Skin epidermis (tissue), 12 donors: ENCODE data around the gene PARD3B.

Source experiments
- H3K27ac ChIP-seq, 21 experiments: fragments of 200-600 bp; sonication (generic) in 11 of 21; one replicate each; pipeline ENCODE4 v1.5.0; 2020; ENCODE audit warnings: mild to moderate bottlenecking in 3 of 21, inconsistent platforms in 2 of 21, moderate library complexity in 2 of 21
- H3K4me3 ChIP-seq, 7 experiments: fragments of 200-600 bp; sonication (generic) in 2 of 7; one replicate each; pipeline ENCODE4 v1.5.0; 2020; ENCODE audit warnings: inconsistent platforms in 2 of 7, mild to moderate bottlenecking in 2 of 7, moderate library complexity in 1 of 7

The PARD3B gene

GRCh38 chr2:205060269-205060668, 515.0 kb downstream of the PARD3B start:
- no peak overlapping the region for H3K4me3 ChIP-seq
- no peak overlapping the region for H3K27ac ChIP-seq

- no peak overlapping the region for H3K4me3 ChIP-seq
- no peak overlapping the region for H3K27ac ChIP-seq
Observed at GRCh38 chr2:205066081-205066480, 520.8 kb downstream of the PARD3B start.

GRCh38 chr2:205069928-205070327, 524.7 kb downstream of the PARD3B start:
- Histone ChIP-seq H3K27ac (no peak overlapping the region), H3K4me3 (no peak overlapping the region)

GRCh38 chr2:205070889-205071288, 525.6 kb downstream of the PARD3B start:
- Histone ChIP-seq H3K27ac (no peak overlapping the region), H3K4me3 (no peak overlapping the region)

DNA sequence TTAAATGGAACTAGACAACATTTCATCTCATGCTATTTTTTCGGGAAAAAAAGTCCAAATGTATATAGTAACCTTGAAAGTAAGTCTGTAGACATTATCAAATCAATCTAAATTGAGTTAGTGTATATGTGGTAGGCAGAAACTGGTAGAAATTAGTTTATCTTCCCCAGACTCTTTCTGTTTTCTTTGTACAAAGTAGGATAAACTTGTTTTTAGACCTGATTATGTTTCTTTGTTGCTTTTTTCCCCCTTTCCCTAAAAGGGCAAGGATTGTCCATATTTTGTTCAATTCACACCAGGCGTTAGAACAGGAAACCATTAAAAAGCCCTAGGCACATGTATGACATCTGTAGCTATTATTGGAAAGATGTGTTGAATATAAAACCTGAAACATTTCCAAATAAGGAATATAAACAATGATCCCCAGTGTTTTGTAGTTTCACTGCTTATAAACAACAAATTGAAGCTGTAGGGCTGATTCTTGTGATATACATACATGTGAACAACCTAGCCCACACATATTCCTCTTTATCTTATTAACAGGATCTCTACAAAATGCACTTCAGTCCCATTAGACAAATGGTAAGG, 528.3 kb downstream of the PARD3B start:
- H3K27ac ChIP-seq: no peak overlapping the region
- H3K4me3 ChIP-seq: no peak overlapping the region

GRCh38 chr2:205076405-205076804, 531.1 kb downstream of the PARD3B start:
- no peak overlapping the region for H3K4me3 ChIP-seq
- no peak overlapping the region for H3K27ac ChIP-seq

GRCh38 chr2:205077159-205077558, 531.9 kb downstream of the PARD3B start:
- no peak overlapping the region for H3K27ac ChIP-seq
- H3K4me3 ChIP-seq: no peak overlapping the region

GRCh38 chr2:205078762-205079161, 533.5 kb downstream of the PARD3B start:
- Histone ChIP-seq H3K4me3 (no peak overlapping the region), H3K27ac (no peak overlapping the region)

- no peak overlapping the region for H3K27ac ChIP-seq
Observed at GRCh38 chr2:205079173-205079572, 533.9 kb downstream of the PARD3B start.

GRCh38 chr2:205086662-205087061, 541.4 kb downstream of the PARD3B start:
- H3K27ac ChIP-seq: no peak overlapping the region
- no peak overlapping the region for H3K4me3 ChIP-seq

More at GRCh38 chr2:205079173-205079572, 533.9 kb downstream of the PARD3B start:
- no peak overlapping the region for H3K4me3 ChIP-seq

- Histone ChIP-seq H3K27ac (no peak overlapping the region), H3K4me3 (no peak overlapping the region)
Observed at GRCh38 chr2:205087862-205088261, 542.6 kb downstream of the PARD3B start.

GRCh38 chr2:205089958-205090357, 544.7 kb downstream of the PARD3B start:
- H3K4me3 ChIP-seq: no peak overlapping the region
- no peak overlapping the region for H3K27ac ChIP-seq

DNA sequence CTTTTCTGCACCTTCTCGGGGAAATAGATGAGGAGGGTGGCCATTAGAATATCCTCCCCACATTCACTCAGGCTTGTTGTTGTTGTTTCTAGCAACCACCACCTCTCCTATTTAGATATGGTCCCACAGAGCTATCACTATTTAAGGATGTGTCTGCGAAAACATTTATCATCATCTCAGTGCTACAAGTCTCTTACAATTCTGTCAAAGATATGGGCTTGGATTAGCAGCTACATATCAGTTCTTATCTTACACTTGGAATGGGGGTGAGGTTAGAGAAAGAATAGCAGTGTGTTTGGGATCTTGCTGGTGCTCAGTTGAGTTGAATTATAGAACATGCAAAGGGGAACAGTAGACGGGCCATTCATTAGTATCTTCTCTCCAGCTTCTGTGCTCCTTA, 546.1 kb downstream of the PARD3B start:
- H3K4me3 ChIP-seq: no peak overlapping the region
- no peak overlapping the region for H3K27ac ChIP-seq

DNA sequence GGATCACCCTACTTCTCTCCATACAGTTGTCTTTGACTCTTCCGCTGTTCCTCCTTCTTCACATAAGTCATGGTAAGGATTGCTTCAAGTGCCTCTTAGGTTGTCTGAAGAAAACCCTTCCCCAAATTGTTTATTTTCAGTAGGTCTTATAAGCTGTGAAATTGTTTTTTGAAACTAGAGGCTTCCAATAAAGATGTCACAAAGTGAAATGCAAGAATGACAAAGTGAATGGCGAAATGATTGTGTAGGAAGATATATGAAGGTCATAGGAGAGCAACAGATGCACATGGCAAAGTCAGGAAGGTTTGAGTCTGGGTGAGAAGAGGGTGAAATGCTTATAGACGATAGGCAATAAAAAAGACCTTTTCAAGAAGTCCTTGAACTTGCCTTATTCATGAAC, 548.8 kb downstream of the PARD3B start:
- no peak overlapping the region for H3K4me3 ChIP-seq
- H3K27ac ChIP-seq: no peak overlapping the region

DNA sequence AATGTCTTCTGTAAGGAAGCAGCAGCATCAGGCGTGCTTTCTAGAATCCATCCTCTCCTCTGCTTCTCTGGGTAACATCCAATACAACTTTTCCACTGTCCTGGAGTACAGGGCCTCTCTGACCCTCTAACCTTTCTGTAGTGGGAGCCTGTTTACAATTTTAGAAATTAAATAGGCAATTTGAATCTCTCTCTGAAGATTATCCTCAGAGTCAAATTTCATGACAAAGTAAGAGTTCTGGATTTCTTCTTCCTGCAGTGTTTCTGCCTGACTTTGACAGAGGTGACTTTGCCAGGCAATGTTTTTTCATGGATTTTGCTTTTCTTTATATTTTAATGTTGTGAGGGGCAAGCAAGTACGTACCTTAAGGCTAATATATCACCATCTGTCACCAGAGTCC, 558.4 kb downstream of the PARD3B start:
- Histone ChIP-seq H3K4me3 (no peak overlapping the region), H3K27ac (no peak overlapping the region)

DNA sequence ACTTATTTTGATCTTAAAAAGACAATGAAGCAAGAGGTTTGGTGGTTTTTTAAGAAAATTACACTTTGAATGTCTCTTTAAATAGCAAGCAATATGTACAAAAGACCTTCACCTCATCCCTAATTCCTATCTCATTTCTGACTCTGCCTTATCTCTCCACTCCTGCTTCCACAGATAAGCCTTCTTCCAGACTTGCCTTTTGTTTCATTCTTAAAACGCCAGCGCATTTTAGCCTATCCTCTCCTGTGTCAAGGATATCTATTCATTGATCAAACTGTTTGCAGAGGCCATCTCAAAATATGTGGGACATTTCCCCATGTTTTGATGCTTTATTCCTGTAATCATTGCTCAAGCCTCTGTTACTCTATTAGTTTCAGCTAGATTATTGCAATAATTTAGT, 562.5 kb downstream of the PARD3B start:
- no peak overlapping the region for H3K27ac ChIP-seq
- H3K4me3 ChIP-seq: no peak overlapping the region

GRCh38 chr2:205115511-205115910, 570.2 kb downstream of the PARD3B start:
- Histone ChIP-seq H3K4me3 (no peak overlapping the region), H3K27ac (no peak overlapping the region)

DNA sequence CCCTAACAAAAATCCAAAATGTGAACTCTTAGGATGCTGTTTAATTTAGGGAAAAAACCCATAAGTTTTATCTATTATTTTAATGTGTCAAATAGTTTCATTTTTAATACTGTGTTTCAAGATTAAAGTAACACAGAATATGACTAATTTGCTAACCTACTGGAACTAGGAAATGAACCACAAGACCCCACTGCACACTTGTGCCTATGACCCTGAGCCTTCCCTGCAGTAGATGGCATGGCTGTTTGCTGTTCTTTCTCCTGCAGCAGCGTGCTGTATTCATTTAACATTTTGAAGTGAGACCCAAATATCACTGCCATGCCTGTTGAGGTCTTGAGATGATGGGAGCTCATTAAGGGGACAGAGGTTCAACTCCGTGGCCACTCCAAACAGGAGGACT, 571.9 kb downstream of the PARD3B start:
- Histone ChIP-seq H3K27ac (no peak overlapping the region), H3K4me3 (no peak overlapping the region)

- H3K4me3 ChIP-seq: no peak overlapping the region
- H3K27ac ChIP-seq: no peak overlapping the region
Observed at GRCh38 chr2:205119136-205119535, 573.9 kb downstream of the PARD3B start.

DNA sequence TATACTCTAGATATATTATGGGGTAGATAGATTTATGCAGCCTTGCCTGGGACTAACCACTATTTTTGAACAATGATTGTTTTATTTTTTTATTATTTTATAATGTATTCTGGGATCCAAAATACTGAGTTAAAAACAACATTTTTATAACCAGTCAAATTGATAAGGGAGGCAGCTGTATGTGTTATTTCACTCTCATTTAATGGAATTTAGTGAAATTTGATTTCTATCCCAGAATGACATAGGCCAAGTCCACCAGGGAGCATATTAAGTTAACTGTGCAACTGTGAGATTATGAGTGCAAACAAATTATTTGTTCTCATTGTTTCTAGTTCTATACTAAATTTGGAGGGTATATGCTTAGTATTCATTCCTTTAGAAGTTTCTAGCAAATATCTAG, 583.5 kb downstream of the PARD3B start:
- Histone ChIP-seq H3K27ac (no peak overlapping the region), H3K4me3 (no peak overlapping the region)

DNA sequence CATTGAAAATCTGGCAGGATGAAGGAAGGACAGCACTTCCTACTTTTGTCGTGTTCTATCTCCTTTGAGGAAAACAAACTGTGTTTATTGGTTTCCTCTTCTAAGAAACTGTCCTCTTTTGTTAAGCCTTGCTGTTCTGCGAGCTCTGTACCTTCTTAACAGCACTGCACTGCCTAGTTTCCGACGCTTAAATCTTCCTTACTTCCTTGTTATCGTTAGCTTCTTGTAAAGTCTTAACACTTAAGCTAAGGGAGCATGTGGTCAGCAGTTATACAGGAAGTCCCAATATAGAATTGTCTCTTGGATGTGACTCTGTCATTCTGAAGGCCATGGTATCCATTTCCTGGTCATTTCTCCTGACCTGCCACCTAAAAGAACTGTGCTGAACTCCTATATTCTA, 584.3 kb downstream of the PARD3B start:
- no peak overlapping the region for H3K27ac ChIP-seq
- H3K4me3 ChIP-seq: no peak overlapping the region

- Histone ChIP-seq H3K4me3 (no peak overlapping the region), H3K27ac (no peak overlapping the region)
Observed at GRCh38 chr2:205130111-205130829, 585.0 kb downstream of the PARD3B start.
